H9 (cell line): ENCODE results near the gene NSUN6. TPM values are rescaled to one million over a fixed set of nuclear protein-coding genes. Genes with fewer than 3 reads are reported as not detected.

Experiments
- DNase-seq: peaks from one replicate; pipeline ENCODE4 v3.0.0-alpha.2; 2017
- H2AFZ ChIP-seq: one replicate; pipeline ENCODE4 v1.6.1; 2013; ENCODE audit warnings: mild to moderate bottlenecking, low read length, control low read depth, moderate library complexity
- H2AK5ac ChIP-seq: 2 replicates; pipeline ENCODE4 v1.6.1; 2013; ENCODE audit warnings: low read length, control low read depth, mixed read lengths; ENCODE audit not compliant: insufficient read length
- H2BK120ac ChIP-seq: one replicate; pipeline ENCODE4 v1.6.1; 2013; ENCODE audit warnings: low read depth, mild to moderate bottlenecking, low read length, control low read depth, inconsistent platforms; ENCODE audit not compliant: poor library complexity, severe bottlenecking
- H2BK12ac ChIP-seq: 2 replicates; pipeline ENCODE4 v1.6.1; 2013; ENCODE audit warnings: low read length, control low read depth, mixed read lengths, low read depth; ENCODE audit not compliant: insufficient read length
- H2BK15ac ChIP-seq: 2 replicates; pipeline ENCODE4 v1.6.1; 2013; ENCODE audit warnings: low read depth, low read length, control low read depth
- H2BK20ac ChIP-seq: one replicate; pipeline ENCODE4 v1.6.1; 2013; ENCODE audit warnings: low read depth, mild to moderate bottlenecking, low read length, control low read depth, inconsistent platforms; ENCODE audit not compliant: poor library complexity, severe bottlenecking
- H2BK5ac ChIP-seq: 2 replicates; pipeline ENCODE4 v1.6.1; 2013; ENCODE audit warnings: low read length, control low read depth, mixed read lengths; ENCODE audit not compliant: insufficient read length
- H3K14ac ChIP-seq: 2 replicates; pipeline ENCODE4 v1.6.1; 2013; ENCODE audit warnings: low read length, control low read depth; ENCODE audit not compliant: insufficient read depth
- H3K18ac ChIP-seq: 2 replicates; pipeline ENCODE4 v1.6.1; 2013; ENCODE audit warnings: low read depth, mild to moderate bottlenecking, mixed read lengths, low read length, control low read depth; ENCODE audit not compliant: insufficient read length
- H3K23ac ChIP-seq: 2 replicates; pipeline ENCODE4 v1.6.1; 2013; ENCODE audit warnings: low read length, control low read depth, mixed read lengths, low read depth; ENCODE audit not compliant: insufficient read length
- H3K23me2 ChIP-seq: 2 replicates; pipeline ENCODE4 v1.6.1; 2013; ENCODE audit warnings: low read depth, mild to moderate bottlenecking, mixed read lengths, low read length, control low read depth; ENCODE audit not compliant: insufficient read length, poor library complexity, severe bottlenecking
- H3K27ac ChIP-seq: 2 replicates; pipeline ENCODE4 v1.5.1; 2013; ENCODE audit warnings: low read length, control low read depth, mixed read lengths, low read depth; ENCODE audit not compliant: insufficient read length
- H3K27me3 ChIP-seq: 2 replicates; pipeline ENCODE4 v1.6.1; 2013; ENCODE audit warnings: low read length, control low read depth, inconsistent platforms; ENCODE audit not compliant: insufficient read depth
- H3K4ac ChIP-seq: 2 replicates; pipeline ENCODE4 v1.6.1; 2013; ENCODE audit warnings: low read depth, mild to moderate bottlenecking, control low read depth, inconsistent platforms, low read length, moderate library complexity
- H3K4me1 ChIP-seq: 2 replicates; pipeline ENCODE4 v1.6.1; 2013; ENCODE audit warnings: low read length, control low read depth, inconsistent platforms; ENCODE audit not compliant: insufficient read depth
- H3K4me2 ChIP-seq: 2 replicates; pipeline ENCODE4 v1.6.1; 2013; ENCODE audit warnings: low read length, control low read depth, mixed read lengths; ENCODE audit not compliant: insufficient read length, insufficient read depth
- H3K56ac ChIP-seq: 2 replicates; pipeline ENCODE4 v1.6.1; 2013; ENCODE audit warnings: low read depth, mild to moderate bottlenecking, mixed read lengths, low read length, control low read depth; ENCODE audit not compliant: insufficient read length
- H3K79me1 ChIP-seq: 2 replicates; pipeline ENCODE4 v1.6.1; 2013; ENCODE audit warnings: low read depth, mild to moderate bottlenecking, moderate library complexity, low read length, control low read depth, inconsistent platforms; ENCODE audit not compliant: insufficient read depth, poor library complexity, severe bottlenecking
- H3K79me2 ChIP-seq: 2 replicates; pipeline ENCODE4 v1.6.1; 2013; ENCODE audit warnings: low read length, control low read depth, inconsistent platforms; ENCODE audit not compliant: insufficient read depth
- H3K9ac ChIP-seq: 2 replicates; pipeline ENCODE4 v1.6.1; 2013; ENCODE audit warnings: low read length, control low read depth, mixed read lengths; ENCODE audit not compliant: insufficient read length; ENCODE audit errors: extremely low read depth
- H3K9me3 ChIP-seq: one replicate; pipeline ENCODE4 v1.6.1; 2013; ENCODE audit warnings: low read depth, low read length, inconsistent platforms; ENCODE audit not compliant: control insufficient read depth
- H3T11ph ChIP-seq: one replicate; pipeline ENCODE4 v1.6.1; 2013; ENCODE audit warnings: mild to moderate bottlenecking, low read length, control low read depth, inconsistent platforms
- H4K20me1 ChIP-seq: one replicate; pipeline ENCODE4 v1.6.1; 2013; ENCODE audit not compliant: control insufficient read depth, insufficient read length, insufficient read depth
- H4K5ac ChIP-seq: 2 replicates; pipeline ENCODE4 v1.6.1; 2013; ENCODE audit warnings: low read depth, mild to moderate bottlenecking, mixed read lengths, low read length, control low read depth; ENCODE audit not compliant: insufficient read length
- H4K8ac ChIP-seq: replicated peaks from 2 replicates; pipeline ENCODE4 v1.6.1; 2013; ENCODE audit warnings: low read length, control low read depth, mixed read lengths, low read depth; ENCODE audit not compliant: insufficient read length
- H4K91ac ChIP-seq: 2 replicates; pipeline ENCODE4 v1.6.1; 2013; ENCODE audit warnings: low read depth, mild to moderate bottlenecking, moderate library complexity, mixed read lengths, low read length, control low read depth; ENCODE audit not compliant: insufficient read length
- H3K27ac Mint-ChIP-seq, 3 experiments: 2 replicates in 2 of 3; 3 replicates in 1 of 3; pipeline ENCODE4 v1.8.0; 2020 to 2021; ENCODE audit warnings: mixed read lengths in 3 of 3, mild to moderate bottlenecking in 1 of 3, moderate library complexity in 1 of 3
- H3K27me3 Mint-ChIP-seq: 2 replicates; pipeline ENCODE4 v1.8.0; 2021; ENCODE audit warnings: low read depth, mild to moderate bottlenecking, moderate library complexity, mixed read lengths
- H3K36me3 Mint-ChIP-seq, 3 experiments: 2 replicates in 2 of 3; 3 replicates in 1 of 3; pipeline ENCODE4 v1.8.0; 2020 to 2021; ENCODE audit warnings: low read depth in 3 of 3, mixed read lengths in 3 of 3; ENCODE audit not compliant: insufficient read depth in 1 of 3
- H3K4me1 Mint-ChIP-seq, 2 experiments: 2 replicates each; pipeline ENCODE4 v1.8.0; 2020; ENCODE audit warnings: mixed read lengths in 2 of 2
- H3K4me3 Mint-ChIP-seq, 2 experiments: 2 replicates in 1 of 2; 3 replicates in 1 of 2; pipeline ENCODE4 v1.8.0; 2020 to 2021; ENCODE audit warnings: mild to moderate bottlenecking in 2 of 2, mixed read lengths in 2 of 2, moderate library complexity in 1 of 2
- H3K9me3 Mint-ChIP-seq, 2 experiments: 2 replicates in 1 of 2; 3 replicates in 1 of 2; pipeline ENCODE4 v1.8.0; 2020; ENCODE audit warnings: mild to moderate bottlenecking in 2 of 2, mixed read lengths in 2 of 2, moderate library complexity in 1 of 2
- WGBS: extraction: QIAGEN DNeasy Blood & Tissue Kit; methylation state at CpG from one replicate; pipeline ENCODE4 v1.1.7; 2013; ENCODE audit warnings: missing lambda C conversion rate, low lambda C conversion rate, mixed read lengths; ENCODE audit not compliant: insufficient read length; ENCODE audit errors: extremely low coverage; 5-methylcytosine and 5-hydroxymethylcytosine counted together
- total RNA-seq: library from RNA; stranded (reverse); gene quantifications from 2 replicates; pipeline ENCODE4 v1.2.1, GENCODE V29; 2021
- TF ChIP-seq, protein P1 (sequence below): fragments of 200-600 bp; sonication (generic); conservative IDR thresholded peaks from 3 replicates; pipeline ENCODE4 v1.8.0; 2021; ENCODE audit warnings: antibody characterized with exemption, mild to moderate bottlenecking

Gene NSUN6
- total RNA-seq, 1 experiment from 2014 or later: 11.9 TPM

DNA sequence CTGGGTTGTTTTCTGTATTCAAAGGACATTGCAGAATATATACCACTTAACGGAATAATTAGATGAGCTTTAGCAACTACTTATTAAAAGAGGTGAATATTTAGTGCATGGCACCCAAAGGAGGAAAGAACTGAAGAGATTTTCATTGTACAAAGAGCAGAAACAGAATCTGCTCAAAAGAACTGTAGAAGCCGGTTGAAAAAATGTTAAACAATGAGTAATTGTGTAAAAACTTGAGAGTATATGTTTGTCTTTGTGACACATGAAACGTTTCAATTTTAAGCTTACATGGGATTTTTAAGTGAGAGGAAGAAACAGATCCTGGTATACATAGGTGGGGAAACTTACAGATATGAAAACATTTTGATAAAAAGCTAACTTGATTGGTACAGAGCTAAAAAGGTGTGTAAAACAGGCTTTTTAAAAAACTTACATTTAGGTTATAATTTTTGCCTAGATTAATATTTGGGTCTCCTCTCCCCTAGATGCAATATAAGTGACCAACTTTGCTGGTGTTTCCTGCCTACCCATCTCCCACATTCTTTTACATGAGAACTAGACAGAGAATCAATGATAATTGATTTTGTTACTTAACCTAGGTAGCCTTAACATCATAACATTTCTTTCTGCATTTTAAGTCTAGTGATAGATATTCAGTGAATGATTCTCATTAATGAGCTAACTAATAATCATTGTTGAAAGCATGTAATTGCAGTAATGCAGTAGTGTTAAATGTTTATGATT lies 14.6 kb upstream of the NSUN6 start:
- DNase-seq: no peak
- Mint-ChIP-seq H3K27me3 (no peaks in the 10 kb centered on the region), H3K4me1 (peaks cover 42 to 45% of the 10 kb centered on the region in 2 experiments), H3K4me3 (0 out of 5 replicates have a peak overlapping the region, but pooled peaks of 1 of the 2 experiments have one; percentile 6), H3K9me3 (no peaks in the 10 kb centered on the region), H3K36me3 (peaks cover 21 to 51% (median 39%) of the 10 kb centered on the region in 3 experiments; a peak in 6 of 7 replicates), H3K27ac (peak overlapping the region; percentile 25 to 86 (median 62); a peak in 5 of 7 replicates)
- Histone ChIP-seq H2AK5ac (no peak overlapping the region), H2BK120ac (no peak overlapping the region), H3K27ac (no peak overlapping the region), H3K4ac (no peak overlapping the region), H3K9ac (no peak overlapping the region), H4K20me1 (no peaks in the 10 kb centered on the region), H3K27me3 (no peaks in the 10 kb centered on the region), H2BK20ac (no peak overlapping the region), H2AFZ (no peak overlapping the region), H4K91ac (no peak overlapping the region), H3K56ac (no peak overlapping the region), H3T11ph (no peak overlapping the region), H2BK15ac (no peak overlapping the region), H3K14ac (no peak overlapping the region), H4K8ac (no peak overlapping the region), H3K4me1 (peaks cover 6% of the 10 kb centered on the region; the same call in 1 of the 2 replicates), H3K4me2 (no peak overlapping the region), H3K23ac (no peak overlapping the region), H3K18ac (no peak overlapping the region), H2BK5ac (no peak overlapping the region), H3K9me3 (no peaks in the 10 kb centered on the region), H3K23me2 (no peaks in the 10 kb centered on the region), H3K79me1 (peaks cover 2% of the 10 kb centered on the region), H4K5ac (no peak overlapping the region), H2BK12ac (no peak overlapping the region), H3K79me2 (peaks cover 43% of the 10 kb centered on the region)
- TF ChIP-seq, protein P1, sequence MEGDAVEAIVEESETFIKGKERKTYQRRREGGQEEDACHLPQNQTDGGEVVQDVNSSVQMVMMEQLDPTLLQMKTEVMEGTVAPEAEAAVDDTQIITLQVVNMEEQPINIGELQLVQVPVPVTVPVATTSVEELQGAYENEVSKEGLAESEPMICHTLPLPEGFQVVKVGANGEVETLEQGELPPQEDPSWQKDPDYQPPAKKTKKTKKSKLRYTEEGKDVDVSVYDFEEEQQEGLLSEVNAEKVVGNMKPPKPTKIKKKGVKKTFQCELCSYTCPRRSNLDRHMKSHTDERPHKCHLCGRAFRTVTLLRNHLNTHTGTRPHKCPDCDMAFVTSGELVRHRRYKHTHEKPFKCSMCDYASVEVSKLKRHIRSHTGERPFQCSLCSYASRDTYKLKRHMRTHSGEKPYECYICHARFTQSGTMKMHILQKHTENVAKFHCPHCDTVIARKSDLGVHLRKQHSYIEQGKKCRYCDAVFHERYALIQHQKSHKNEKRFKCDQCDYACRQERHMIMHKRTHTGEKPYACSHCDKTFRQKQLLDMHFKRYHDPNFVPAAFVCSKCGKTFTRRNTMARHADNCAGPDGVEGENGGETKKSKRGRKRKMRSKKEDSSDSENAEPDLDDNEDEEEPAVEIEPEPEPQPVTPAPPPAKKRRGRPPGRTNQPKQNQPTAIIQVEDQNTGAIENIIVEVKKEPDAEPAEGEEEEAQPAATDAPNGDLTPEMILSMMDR: no peak
- no CpG with 5 or more reads among the region's 3 CpGs for WGBS
